Erythroblast (primary cell): Measurements from ENCODE around the gene SPDL1.

Experiments
- GATA1 ChIP-seq: IDR thresholded peaks from 2 replicates; pipeline ENCODE4 v1.6.1; 2011; ENCODE audit warnings: low read depth, mild to moderate bottlenecking, control low read depth, low read length, moderate library complexity
- POLR2A ChIP-seq: IDR thresholded peaks from 2 replicates; pipeline ENCODE4 v1.6.1; 2011; ENCODE audit warnings: mild to moderate bottlenecking, low read length

DNA sequence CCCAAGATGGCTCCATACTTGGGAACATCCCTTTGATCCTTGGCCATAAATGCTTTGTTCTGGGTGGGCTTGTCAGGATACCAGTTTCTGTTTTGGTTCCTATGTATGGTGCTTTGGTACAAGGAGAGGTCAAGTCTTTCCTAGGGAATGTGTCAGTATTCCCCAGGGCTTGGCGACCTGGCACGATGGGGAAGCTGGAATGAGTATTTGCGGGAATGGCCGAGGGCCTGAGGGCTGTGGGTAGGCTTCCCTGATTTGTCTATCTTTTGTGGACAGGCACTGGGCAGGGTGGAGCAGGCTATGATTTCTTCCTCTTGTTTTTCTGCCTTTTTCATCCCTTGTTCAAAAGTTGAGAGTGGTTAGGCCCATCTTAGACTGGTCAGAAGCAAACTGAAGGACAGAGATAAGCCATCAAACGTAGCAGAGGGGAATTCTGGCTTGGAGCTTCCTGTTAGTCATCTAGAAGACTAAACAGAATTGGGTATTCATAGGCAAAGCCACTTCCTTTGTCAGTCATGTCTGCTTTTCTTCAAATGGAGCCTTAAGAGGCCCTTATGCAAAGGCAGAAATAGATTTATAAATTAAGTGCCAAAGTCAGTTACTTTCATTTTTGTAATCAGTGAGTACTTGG lies 67.2 kb downstream of the SPDL1 start:
- TF ChIP-seq POLR2A (no peak), GATA1 (no peak)
